H1 (cell line): ENCODE measurements around the gene OPCML. TPM values are rescaled to one million over a fixed set of nuclear protein-coding genes. Genes with fewer than 3 reads are reported as not detected.
A peak's percentile ranks its signal among the peaks of the same experiment; 100 is the strongest.

Source experiments
- CTCF ChIA-PET: fragments of 300-600 bp; sonication (Branson Sonifier 250); formaldehyde crosslinking; loops from one replicate; lab custom pipeline; 2021; ENCODE audit not compliant: partially characterized antibody; lab: Charles Lee
- POLR2A ChIA-PET: fragments of 300-600 bp; sonication (Branson Sonifier 250); formaldehyde crosslinking; loops from one replicate; lab custom pipeline; 2021; ENCODE audit warnings: inconsistent platforms; ENCODE audit not compliant: partially characterized antibody; lab: Charles Lee
- DNase-seq, 2 experiments: peaks; one replicate each; pipeline versions ENCODE4 v3.0.0 to v3.0.0-alpha.2; 2010 to 2022; ENCODE audit warnings: low spot score in 2 of 2, low read depth in 1 of 2, mixed read lengths in 1 of 2
- FAIRE-seq: peaks from 2 replicates; lab custom pipeline; 2011; peaks lifted over from hg19 to GRCh38; lab: Jason Lieb, UNC
- H2AFZ ChIP-seq: 2 replicates; pipeline ENCODE4 v1.8.1; 2012; ENCODE audit warnings: low read length, inconsistent platforms
- H2AK5ac ChIP-seq: 2 replicates; pipeline ENCODE4 v1.6.1; 2013; ENCODE audit warnings: low read depth, low read length
- H2BK120ac ChIP-seq: replicated peaks from 2 replicates; pipeline ENCODE3; 2013; ENCODE audit warnings: low read depth, low read length, inconsistent platforms
- H2BK12ac ChIP-seq: 2 replicates; pipeline ENCODE4 v1.6.1; 2013; ENCODE audit warnings: low read depth, low read length
- H2BK15ac ChIP-seq: 2 replicates; pipeline ENCODE4 v1.6.1; 2013; ENCODE audit warnings: low read length
- H2BK20ac ChIP-seq: 2 replicates; pipeline ENCODE4 v1.6.1; 2013; ENCODE audit warnings: low read length
- H2BK5ac ChIP-seq: 2 replicates; pipeline ENCODE4 v1.6.1; 2013; ENCODE audit warnings: low read depth, low read length
- H3K14ac ChIP-seq: 2 replicates; pipeline ENCODE4 v1.6.1; 2013; ENCODE audit warnings: inconsistent platforms; ENCODE audit not compliant: insufficient read length
- H3K18ac ChIP-seq: 2 replicates; pipeline ENCODE4 v1.6.1; 2013; ENCODE audit warnings: low read length; ENCODE audit errors: extremely low read depth
- H3K23ac ChIP-seq: 2 replicates; pipeline ENCODE4 v1.6.1; 2013; ENCODE audit warnings: inconsistent platforms; ENCODE audit not compliant: insufficient read length
- H3K23me2 ChIP-seq: 2 replicates; pipeline ENCODE4 v1.6.1; 2013; ENCODE audit warnings: low read depth, low read length
- H3K27ac ChIP-seq: 2 replicates; pipeline ENCODE4 v1.6.1; 2011; ENCODE audit warnings: low read depth, low read length, inconsistent platforms
- H3K27me3 ChIP-seq, 4 experiments: replicated peaks in 1 of 4; 1 replicate in 1 of 4; 2 replicates in 3 of 4; pipeline versions ENCODE4 v1.6.1 to v1.8.1; 2011 to 2013; ENCODE audit warnings: low read length in 3 of 4, mild to moderate bottlenecking in 3 of 4, inconsistent platforms in 2 of 4, mixed read lengths in 2 of 4, moderate library complexity in 1 of 4; ENCODE audit not compliant: control insufficient read depth in 3 of 4, insufficient read depth in 3 of 4; ENCODE audit errors: extremely low read depth in 1 of 4
- H3K36me3 ChIP-seq, 4 experiments: 2 replicates each; pipeline versions ENCODE4 v1.6.1 to v1.8.1; 2011 to 2013; ENCODE audit warnings: mild to moderate bottlenecking in 4 of 4, low read length in 3 of 4, moderate library complexity in 2 of 4, control low read depth in 1 of 4, inconsistent platforms in 1 of 4; ENCODE audit not compliant: insufficient read depth in 4 of 4, control insufficient read depth in 2 of 4
- H3K4ac ChIP-seq: replicated peaks from 2 replicates; pipeline ENCODE3; 2013; ENCODE audit warnings: low read length, low read depth, mixed read lengths, inconsistent platforms; ENCODE audit not compliant: insufficient read length
- H3K4me1 ChIP-seq, 4 experiments: replicated peaks in 1 of 4; 1 replicate in 1 of 4; 2 replicates in 3 of 4; pipeline versions ENCODE4 v1.6.1 to v1.8.1; 2011 to 2013; ENCODE audit warnings: low read length in 3 of 4, inconsistent platforms in 2 of 4, mixed read lengths in 1 of 4; ENCODE audit not compliant: insufficient read depth in 4 of 4, control insufficient read depth in 3 of 4
- H3K4me2 ChIP-seq, 2 experiments: 2 replicates each; pipeline versions ENCODE4 v1.6.1 to v1.8.1; 2011 to 2013; ENCODE audit warnings: low read depth in 2 of 2, low read length in 2 of 2, control low read depth in 1 of 2, inconsistent platforms in 1 of 2, mild to moderate bottlenecking in 1 of 2; ENCODE audit not compliant: insufficient read depth in 1 of 2
- H3K4me3 ChIP-seq, 4 experiments: fragments of 200-600, 300-600 bp in 1 of 4; sonication (generic), shearing (Covaris generic), sonication (Bioruptor Twin) in 1 of 4; 2 replicates each; pipeline versions ENCODE4 v1.5.1 to v1.8.1; 2011 to 2016; ENCODE audit warnings: low read length in 4 of 4, low read depth in 3 of 4, control low read depth in 2 of 4, inconsistent platforms in 2 of 4, mild to moderate bottlenecking in 2 of 4, mixed read lengths in 1 of 4, moderate library complexity in 1 of 4; ENCODE audit not compliant: insufficient read depth in 2 of 4; ENCODE audit errors: extremely low read depth in 1 of 4
- H3K56ac ChIP-seq: replicated peaks from 2 replicates; pipeline ENCODE3; 2013; ENCODE audit warnings: low read depth, mild to moderate bottlenecking, mixed read lengths, low read length, inconsistent platforms; ENCODE audit not compliant: insufficient read length
- H3K79me1 ChIP-seq: 2 replicates; pipeline ENCODE4 v1.6.1; 2013; ENCODE audit warnings: low read depth, low read length, control low read depth
- H3K79me2 ChIP-seq, 2 experiments: 2 replicates each; pipeline versions ENCODE4 v1.6.1 to v1.8.1; 2012 to 2013; ENCODE audit warnings: low read length in 2 of 2, mild to moderate bottlenecking in 2 of 2, inconsistent platforms in 1 of 2; ENCODE audit not compliant: insufficient read depth in 2 of 2, control insufficient read depth in 1 of 2
- H3K9ac ChIP-seq, 4 experiments: replicated peaks in 1 of 4; 1 replicate in 1 of 4; 2 replicates in 3 of 4; pipeline versions ENCODE4 v1.6.1 to v1.8.1; 2011 to 2013; ENCODE audit warnings: low read depth in 3 of 4, low read length in 3 of 4, control low read depth in 2 of 4, mild to moderate bottlenecking in 2 of 4, moderate library complexity in 2 of 4, inconsistent platforms in 1 of 4; ENCODE audit errors: extremely low read depth in 1 of 4
- H3K9me3 ChIP-seq, 2 experiments: 2 replicates each; pipeline versions ENCODE4 v1.6.1 to v1.8.1; 2012 to 2013; ENCODE audit warnings: mild to moderate bottlenecking in 2 of 2, moderate library complexity in 2 of 2, control low read depth in 1 of 2, inconsistent platforms in 1 of 2, low read depth in 1 of 2, low read length in 1 of 2, mixed read lengths in 1 of 2; ENCODE audit not compliant: insufficient read depth in 2 of 2
- H4K20me1 ChIP-seq, 2 experiments: replicated peaks in 1 of 2; 2 replicates each; pipeline versions ENCODE3 to v1.8.1; 2011 to 2013; ENCODE audit warnings: inconsistent platforms in 2 of 2, low read length in 2 of 2, mild to moderate bottlenecking in 1 of 2; ENCODE audit not compliant: insufficient read depth in 2 of 2, control insufficient read depth in 1 of 2
- H4K5ac ChIP-seq: 2 replicates; pipeline ENCODE4 v1.6.1; 2013; ENCODE audit warnings: low read length, low read depth, mixed read lengths, inconsistent platforms; ENCODE audit not compliant: insufficient read length
- H4K8ac ChIP-seq: 2 replicates; pipeline ENCODE4 v1.8.0; 2013; ENCODE audit warnings: mild to moderate bottlenecking, moderate library complexity, low read length, inconsistent platforms; ENCODE audit not compliant: insufficient read depth; ENCODE audit errors: extremely low read depth
- H4K91ac ChIP-seq: replicated peaks from 2 replicates; pipeline ENCODE3; 2013; ENCODE audit warnings: low read length, mixed read lengths, inconsistent platforms; ENCODE audit not compliant: insufficient read length
- BCL11A ChIP-seq, 2 experiments: IDR thresholded peaks; one replicate each; pipeline ENCODE4 v1.6.1; 2011; ENCODE audit warnings: low read depth in 2 of 2, low read length in 2 of 2, mild to moderate bottlenecking in 2 of 2
- CTCF ChIP-seq, 3 experiments: IDR thresholded peaks; 1 replicate in 2 of 3; 2 replicates in 1 of 3; pipeline versions ENCODE4 v1.5.1 to v1.6.1; 2011; ENCODE audit warnings: low read length in 3 of 3, mild to moderate bottlenecking in 3 of 3, inconsistent platforms in 2 of 3, low read depth in 1 of 3, moderate library complexity in 1 of 3; ENCODE audit not compliant: insufficient read depth in 1 of 3; ENCODE audit errors: control extremely low read depth in 1 of 3
- EP300 ChIP-seq, 2 experiments: IDR thresholded peaks; 1 replicate in 1 of 2; 2 replicates in 1 of 2; pipeline ENCODE4 v1.6.1; 2011 to 2012; ENCODE audit warnings: low read depth in 2 of 2, low read length in 2 of 2, mild to moderate bottlenecking in 2 of 2, borderline replicate concordance in 1 of 2, inconsistent platforms in 1 of 2, moderate library complexity in 1 of 2
- GTF2F1 ChIP-seq: IDR thresholded peaks from 2 replicates; pipeline ENCODE4 v1.6.1; 2012; ENCODE audit warnings: low read depth, low read length, improper control_type of control experiment, borderline replicate concordance
- JUN ChIP-seq: IDR thresholded peaks from 2 replicates; pipeline ENCODE4 v1.6.1; 2011; ENCODE audit warnings: low read depth, mild to moderate bottlenecking, improper control_type of control experiment, low read length
- KDM5A ChIP-seq: fragments of 200-600 bp; IDR thresholded peaks from 2 replicates; pipeline ENCODE4 v1.7.1; 2012; ENCODE audit warnings: mild to moderate bottlenecking, low read length, inconsistent platforms, mixed read lengths
- NRF1 ChIP-seq: IDR thresholded peaks from 2 replicates; pipeline ENCODE4 v1.6.1; 2011; ENCODE audit warnings: mild to moderate bottlenecking, low read depth, low read length, improper control_type of control experiment
- SP1 ChIP-seq: IDR thresholded peaks from 2 replicates; pipeline ENCODE4 v1.6.1; 2011; ENCODE audit warnings: low read depth, low read length
- SUZ12 ChIP-seq: fragments of 200-600 bp; sonication (generic); IDR thresholded peaks from 2 replicates; pipeline ENCODE4 v1.6.1; 2012; ENCODE audit warnings: mild to moderate bottlenecking, inconsistent platforms, low read length, moderate library complexity, mixed read lengths
- TAF1 ChIP-seq: IDR thresholded peaks from 2 replicates; pipeline ENCODE4 v1.6.1; 2011; ENCODE audit warnings: mild to moderate bottlenecking, low read depth, low read length
- WGBS, 2 experiments: shearing (Covaris generic) in 1 of 2; methylation state at CpG; one replicate each; pipeline versions ENCODE4 v1.1.6 to v1.1.7; 2013 to 2015; ENCODE audit warnings: low lambda C conversion rate in 2 of 2, mixed read lengths in 2 of 2, inconsistent platforms in 1 of 2, low coverage in 1 of 2, missing lambda C conversion rate in 1 of 2; ENCODE audit not compliant: insufficient replicate concordance in 2 of 2, insufficient coverage in 1 of 2, insufficient read length in 1 of 2; ENCODE audit errors: extremely low coverage in 1 of 2, missing lambda C conversion rate in 1 of 2; 5-methylcytosine and 5-hydroxymethylcytosine counted together
- polyA plus RNA-seq, 7 experiments: library from polyadenylated mRNA; depleted of rRNA in 3 of 7; stranded (reverse) in 5 of 7; unstranded in 2 of 7; fragments of >200 nt in 5 of 7; fragments of 200-250 nt in 2 of 7; gene quantifications; 1 replicate in 5 of 7; 2 replicates in 1 of 7; 4 replicates in 1 of 7; pipeline versions ENCODE4 v1.2.1 to v1.2.3, GENCODE V29; 2011 to 2013; ENCODE audit warnings: missing spikeins in 2 of 7, mixed read lengths in 2 of 7
- total RNA-seq: library from RNA; stranded (reverse); fragmentation: NEBNext Ultra II Directional; extraction: Animal tissue kit (Norgen Biotek cat#: 25700); gene quantifications from 2 replicates; pipeline ENCODE4 v1.2.1, GENCODE V29; 2021

Gene OPCML
- total and polyA plus RNA-seq, 2 of the 8 experiments (the other 6 are each of a cell fraction or from before 2014, with no cell fraction given): 2.3 to 3.1 TPM

GRCh38 chr11:132456751-132457328 is 1075.5 kb downstream of the OPCML start:
- H3K4me3 ChIP-seq: no peak overlapping the region
- H2BK15ac ChIP-seq: no peak overlapping the region
- no peaks in the 10 kb centered on the region for H3K9me3 ChIP-seq
- WGBS, 2 experiments: 78% methylated on average over 8 of the region's 8 CpGs; no CpG with 5 or more reads in 1 of the 2 experiments
- POLR2A ChIA-PET: no interaction called here
- H3K36me3 ChIP-seq: no peaks in the 10 kb centered on the region
- H3K23me2 ChIP-seq: no peaks in the 10 kb centered on the region
- H3K14ac ChIP-seq: no peak overlapping the region
- H2BK12ac ChIP-seq: no peak overlapping the region
- no peak overlapping the region for H4K8ac ChIP-seq
- no peaks in the 10 kb centered on the region for H3K79me1 ChIP-seq
- no peak overlapping the region for H3K18ac ChIP-seq
- DNase-seq: no peak
- no peak overlapping the region for H2AFZ ChIP-seq
- no peak overlapping the region for H3K27ac ChIP-seq
- H3K79me2 ChIP-seq: no peaks in the 10 kb centered on the region
- H3K4ac ChIP-seq: no peak overlapping the region
- no peak overlapping the region for H4K5ac ChIP-seq
- H3K23ac ChIP-seq: no peak overlapping the region
- no peak overlapping the region for H2BK120ac ChIP-seq
- H3K4me1 ChIP-seq: peaks cover 0 to 10% (median 6%) of the 10 kb centered on the region in 4 experiments; a peak in 5 of 7 replicates
- no peak for FAIRE-seq
- no peak overlapping the region for H2BK20ac ChIP-seq
- 0 out of 2 replicates have a peak overlapping the region, but pooled peaks have one; percentile 27 for H2BK5ac ChIP-seq
- CTCF ChIA-PET: interaction anchor here (0.6 to 3.5 kb wide), 5 partner anchors 8 to 483 kb away, joined by 3 to 13 read pairs (median 4); no protein-coding TSS in a partner anchor
- no peak overlapping the region for H3K56ac ChIP-seq
- no peak for TF ChIP-seq CTCF (IDR thresholded peaks at IDR 0.05; ENCODE audit: control extremely low read depth in 1 of 3, insufficient read depth in 1 of 3, low read depth in 1 of 3, low read length in 3 of 3)
- no peak for TF ChIP-seq GTF2F1
- TF ChIP-seq KDM5A: no peak
- no peak for TF ChIP-seq SUZ12
- no peak for TF ChIP-seq EP300 (IDR thresholded peaks at IDR 0.05; ENCODE audit: borderline replicate concordance in 1 of 2, low read depth in 2 of 2, low read length in 2 of 2)
- no peak for TF ChIP-seq SP1
- TF ChIP-seq BCL11A (IDR thresholded peaks at IDR 0.05; ENCODE audit: low read depth in 2 of 2, low read length in 2 of 2): no peak
- TF ChIP-seq TAF1: no peak
- TF ChIP-seq JUN: no peak
- no peak for TF ChIP-seq NRF1
- no peaks in the 10 kb centered on the region for H3K27me3 ChIP-seq
- H3K4me2 ChIP-seq: peak overlapping the region in 1 of 2 experiments; percentile 7; a peak in 1 of 4 replicates
- H4K20me1 ChIP-seq: no peaks in the 10 kb centered on the region
- H4K91ac ChIP-seq: no peak overlapping the region
- no peak overlapping the region for H2AK5ac ChIP-seq
- no peak overlapping the region for H3K9ac ChIP-seq
